HG03354 (cell line): ENCODE data around the gene CCDC141.
"Not testable (repeated sequence)": the region's sequence is repeated elsewhere in the genome, so short reads cannot be mapped to it uniquely, and the experiment has no call there.

Experiments
- ATAC-seq: cut with Tn5 transposase; IDR thresholded peaks from one replicate; pipeline ENCODE4 v1.9.1; 2021; ENCODE audit warnings: mild to moderate bottlenecking; ENCODE audit not compliant: unreplicated experiment, poor library complexity, severe bottlenecking

Gene CCDC141

DNA sequence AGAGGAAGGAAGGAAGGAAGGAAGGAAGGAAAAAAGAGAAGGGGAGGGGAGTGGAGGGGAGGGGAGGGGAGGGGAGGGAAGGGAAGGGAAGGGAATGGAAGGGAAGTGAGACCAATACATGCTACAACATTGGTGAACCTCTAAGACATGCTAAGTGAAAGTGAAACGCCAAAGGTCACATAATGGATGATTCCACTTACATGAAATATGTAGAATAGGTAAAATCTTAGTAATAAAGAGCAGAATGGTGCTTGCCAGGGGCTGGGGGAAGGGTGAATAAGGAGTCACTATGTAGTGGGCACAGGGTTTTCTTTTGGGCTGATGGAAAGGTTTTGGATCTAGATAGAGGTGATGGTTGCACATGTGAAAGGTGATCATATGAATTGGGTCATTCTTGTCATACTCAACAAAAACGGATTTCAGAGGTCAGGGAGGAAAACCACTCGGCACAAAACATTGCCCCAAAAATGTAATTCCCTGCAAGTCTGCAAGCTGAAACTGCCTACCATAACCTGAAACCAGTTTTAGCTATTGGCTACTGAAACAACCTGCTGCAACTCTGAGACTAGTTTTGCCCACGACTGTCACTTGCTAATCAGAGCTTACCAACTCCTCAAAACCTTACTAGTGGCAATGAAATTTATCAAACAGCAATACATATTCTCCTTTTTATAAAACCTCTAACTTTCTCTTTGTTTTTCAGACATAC is 59.2 kb downstream of the CCDC141 start:
- peak; percentile 75 for ATAC-seq

DNA sequence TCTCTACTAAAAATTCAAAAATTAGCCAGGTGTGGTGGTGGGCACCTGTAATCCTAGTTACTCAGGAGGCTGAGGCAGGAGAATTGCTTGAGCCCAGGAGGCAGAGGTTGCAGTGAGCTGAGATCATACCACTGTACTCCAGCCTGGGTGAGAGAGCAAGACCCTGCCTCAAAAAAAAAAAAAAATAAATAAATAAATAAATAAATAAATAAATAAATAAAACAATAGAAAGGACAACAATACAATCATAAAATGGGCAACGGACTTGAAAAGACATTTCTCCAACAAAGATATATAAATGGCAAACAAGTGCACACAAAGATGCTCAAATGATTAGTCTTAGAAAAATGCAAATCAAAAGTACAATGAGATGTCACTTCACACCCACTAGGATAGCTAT is 60.5 kb downstream of the CCDC141 start:
- ATAC-seq = not testable (repeated sequence)

DNA sequence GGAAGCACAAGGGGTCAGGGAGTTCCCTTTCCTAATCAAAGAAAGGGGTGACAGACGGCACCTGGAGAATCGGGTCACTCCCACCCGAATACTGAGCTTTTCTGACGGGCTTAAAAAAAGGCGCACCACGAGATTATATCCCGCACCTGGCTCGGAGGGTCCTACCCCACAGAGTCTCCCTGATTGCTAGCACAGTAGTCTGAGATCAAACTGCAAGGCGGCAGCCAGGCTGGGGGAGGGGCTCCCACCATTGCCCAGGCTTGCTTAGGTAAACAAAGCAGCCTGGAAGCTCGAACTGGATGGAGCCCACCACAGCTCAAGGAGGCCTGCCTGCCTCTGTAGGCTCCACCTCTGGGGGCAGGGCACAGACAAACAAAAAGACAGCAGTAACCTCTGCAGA is 67.3 kb downstream of the CCDC141 start:
- not testable (repeated sequence) for ATAC-seq

GRCh38 chr2:178980815-178981214 is 69.1 kb downstream of the CCDC141 start:
- no peak for ATAC-seq

- ATAC-seq = no peak
These were observed 71.3 kb downstream of the CCDC141 start for GRCh38 chr2:178978667-178979066.

DNA sequence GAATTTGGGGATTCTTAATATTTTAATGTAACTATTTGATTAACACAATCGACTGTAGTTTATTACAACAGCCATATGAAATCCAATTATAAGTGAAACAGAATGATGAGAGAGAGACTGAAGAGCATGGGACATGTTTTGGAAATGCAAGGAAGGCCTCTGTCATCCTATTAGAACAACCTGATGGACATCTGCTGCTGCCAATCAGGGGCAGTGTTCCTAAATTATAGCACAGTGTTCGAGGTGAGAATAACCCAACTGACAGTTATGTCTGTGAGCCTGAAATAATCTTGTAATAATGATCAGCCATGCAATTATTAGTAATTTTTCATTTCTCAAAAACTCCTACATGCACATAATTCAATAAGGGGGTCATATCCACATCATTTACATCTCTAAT is 73.6 kb downstream of the CCDC141 start:
- ATAC-seq = no peak

DNA sequence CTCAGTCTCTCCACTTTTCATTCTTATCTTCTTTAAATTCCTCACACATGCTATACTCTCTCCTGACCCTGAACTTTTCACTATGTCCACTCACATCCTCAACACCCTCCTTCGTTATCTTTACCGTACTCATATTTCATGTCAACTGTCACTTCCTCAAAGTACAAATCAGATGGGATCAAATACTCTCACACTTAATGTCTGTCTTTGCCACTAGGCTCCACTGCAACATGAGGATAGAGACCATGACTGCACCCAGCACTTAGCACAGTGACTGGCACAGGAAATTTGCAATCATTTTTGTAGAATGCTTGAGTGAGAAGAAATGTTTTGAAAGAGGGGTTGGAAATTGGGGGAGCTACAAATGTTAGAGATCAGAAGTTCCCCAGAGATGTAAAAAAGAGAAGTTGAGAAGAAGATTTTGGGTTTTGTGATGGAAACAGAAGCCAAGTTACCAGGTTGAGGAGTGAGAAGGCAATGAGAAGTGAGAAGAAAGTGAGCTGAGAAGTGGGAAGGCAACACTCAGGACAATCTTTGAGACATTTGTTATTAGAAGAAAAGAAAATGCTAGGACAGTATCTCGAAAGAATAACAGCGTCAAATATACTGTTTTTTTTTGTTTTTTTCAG is 87.0 kb downstream of the CCDC141 start:
- no peak for ATAC-seq

DNA sequence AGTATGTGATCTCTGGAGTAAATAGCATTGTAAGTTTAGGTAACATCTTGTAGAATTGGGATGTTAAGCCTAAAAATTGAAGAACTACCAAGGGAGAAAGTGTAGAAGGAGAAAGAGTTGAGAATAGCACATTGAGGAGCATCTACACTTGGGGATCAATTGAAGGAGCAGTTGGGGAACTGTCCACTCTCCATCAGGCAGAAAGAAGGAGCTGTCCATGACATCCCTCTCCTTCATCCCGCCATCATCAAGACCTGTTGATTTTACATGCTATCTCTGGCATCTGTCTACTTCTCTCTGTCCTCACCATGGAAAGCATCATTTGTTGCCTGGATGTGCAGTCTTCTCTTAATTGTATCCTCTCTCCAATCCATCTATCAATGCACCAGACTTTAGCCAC is 87.8 kb downstream of the CCDC141 start:
- no peak for ATAC-seq

DNA sequence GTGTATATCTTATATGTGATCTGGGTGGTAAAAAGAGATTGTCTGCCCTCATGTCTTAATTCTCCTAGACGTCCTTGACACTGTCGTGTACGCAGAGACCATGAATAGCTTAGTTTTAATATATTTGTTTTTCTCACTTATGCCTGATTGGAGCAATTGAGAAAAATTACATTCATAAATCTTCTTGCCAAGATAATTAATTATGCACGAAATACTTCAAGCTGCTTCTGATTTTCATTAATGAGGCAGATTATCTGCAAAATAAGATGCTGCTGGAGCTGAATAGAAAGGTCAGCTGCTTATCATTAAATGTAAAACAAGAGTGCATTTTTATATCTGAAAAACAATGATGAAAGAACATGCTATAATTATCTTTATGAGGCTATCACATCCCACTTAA is 95.9 kb downstream of the CCDC141 start:
- no peak for ATAC-seq

- no peak for ATAC-seq
These were observed 98.5 kb downstream of the CCDC141 start for GRCh38 chr2:178951266-178952006.

GRCh38 chr2:178949584-178949983 is 100.4 kb downstream of the CCDC141 start:
- peak; percentile 85 for ATAC-seq

- no peak for ATAC-seq
These were observed 100.8 kb downstream of the CCDC141 start for GRCh38 chr2:178949151-178949550.

- ATAC-seq = no peak
These were observed 102.9 kb downstream of the CCDC141 start for GRCh38 chr2:178947006-178947405.

- ATAC-seq = no peak
These were observed 103.4 kb downstream of the CCDC141 start for GRCh38 chr2:178946494-178946893.

GRCh38 chr2:178943745-178944144 is 106.2 kb downstream of the CCDC141 start:
- no peak for ATAC-seq

DNA sequence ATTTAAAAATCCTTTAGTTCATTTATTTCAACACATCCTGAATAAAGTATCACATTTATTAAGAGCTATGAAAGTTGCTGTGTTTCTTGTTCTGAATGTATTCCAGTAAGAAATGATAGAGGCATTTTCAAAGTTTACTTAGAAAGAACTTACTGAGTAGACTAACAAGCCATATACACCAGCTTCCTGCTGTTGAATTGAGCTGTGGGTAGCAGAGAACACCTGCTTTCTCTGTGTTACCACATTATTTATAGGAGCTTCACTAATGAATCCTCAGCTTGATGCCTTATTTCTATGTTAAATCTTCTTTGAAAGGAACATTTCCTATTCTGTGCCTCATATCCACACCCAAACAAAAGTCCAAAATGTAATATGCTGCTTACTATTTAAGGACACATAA is 115.4 kb downstream of the CCDC141 start:
- no peak for ATAC-seq

DNA sequence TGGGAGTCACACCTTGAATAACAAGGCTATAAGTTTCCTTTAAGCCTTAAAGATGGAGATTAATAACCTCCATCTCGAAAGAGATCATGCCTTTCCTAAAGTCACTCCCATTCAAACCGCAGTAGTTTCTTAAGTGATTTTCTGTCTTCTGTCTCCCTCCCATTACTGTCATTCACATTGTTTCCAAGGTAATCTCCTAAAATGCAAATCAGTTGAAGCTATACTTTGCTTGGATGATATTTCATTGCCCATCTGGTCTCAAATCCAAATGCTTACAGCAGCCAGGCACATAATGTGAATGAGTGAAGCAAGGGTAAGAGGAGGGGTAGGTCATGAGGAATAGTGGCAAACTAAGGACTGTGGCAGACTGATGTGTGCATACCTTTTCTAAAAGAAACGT is 116.4 kb downstream of the CCDC141 start:
- no peak for ATAC-seq

DNA sequence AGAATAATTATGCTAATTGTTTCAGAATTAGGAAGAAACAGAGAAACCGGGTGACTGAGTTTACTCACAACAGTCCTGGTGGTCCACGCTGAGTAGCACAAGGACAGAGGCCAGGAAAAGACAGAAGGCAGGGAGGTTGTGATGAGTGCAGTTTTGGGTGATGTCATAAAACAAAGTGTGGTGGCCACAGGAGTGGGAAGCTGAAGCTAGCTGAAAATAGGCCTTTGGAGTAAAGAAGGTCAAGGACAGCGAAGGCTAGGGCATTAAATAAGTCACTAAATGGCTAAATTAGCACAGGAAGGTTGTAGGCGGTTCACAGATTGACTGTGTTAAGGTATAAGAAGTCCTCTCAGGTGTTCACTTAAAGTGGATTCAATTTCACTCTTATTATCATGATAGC is 121.9 kb downstream of the CCDC141 start:
- peak; percentile 55 for ATAC-seq

DNA sequence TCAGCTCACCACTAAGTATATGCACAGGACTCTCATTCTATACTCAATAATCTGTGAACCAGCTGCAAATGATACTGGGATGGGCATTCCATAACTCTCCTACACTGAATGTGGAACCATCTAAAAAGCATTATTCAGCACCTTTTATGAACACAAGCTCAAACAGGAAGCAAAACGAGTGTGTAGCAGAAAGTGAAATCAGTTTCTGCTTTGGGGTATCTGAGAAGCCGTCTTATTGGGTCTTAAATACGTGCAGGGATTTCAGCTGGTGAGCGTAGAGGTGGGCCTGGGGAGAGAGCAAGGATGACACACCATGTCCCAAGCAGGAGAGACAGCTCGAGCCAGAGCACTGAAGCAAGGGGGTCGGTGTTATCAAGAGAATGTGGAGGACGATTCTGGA is 122.8 kb downstream of the CCDC141 start:
- ATAC-seq = peak; percentile 60

DNA sequence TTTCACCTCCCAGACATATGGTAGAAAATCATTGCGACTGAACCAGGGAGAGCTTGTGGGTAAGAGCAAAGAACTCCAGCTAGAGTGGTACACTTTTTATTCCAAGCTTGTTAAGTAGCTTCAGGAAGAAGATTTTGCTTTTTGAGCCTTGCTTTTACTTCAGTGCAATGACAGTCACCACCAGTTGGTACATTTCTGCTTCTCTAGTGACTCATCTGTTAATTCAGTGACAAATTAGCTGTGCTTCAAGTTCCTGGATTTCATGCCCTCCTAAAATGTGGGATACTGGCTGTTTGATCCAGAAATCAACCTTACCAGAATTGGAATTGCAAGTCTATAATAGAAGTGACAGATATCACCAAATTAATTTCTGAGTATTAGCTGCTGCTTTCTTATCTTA is 125.1 kb downstream of the CCDC141 start:
- no peak for ATAC-seq

- ATAC-seq = no peak
These were observed 126.4 kb downstream of the CCDC141 start for GRCh38 chr2:178923546-178923945.
